ENCODE measurements around the gene TCERG1.
A peak's percentile ranks its signal among the peaks of the same experiment; 100 is the strongest.

The TCERG1 gene

DNA sequence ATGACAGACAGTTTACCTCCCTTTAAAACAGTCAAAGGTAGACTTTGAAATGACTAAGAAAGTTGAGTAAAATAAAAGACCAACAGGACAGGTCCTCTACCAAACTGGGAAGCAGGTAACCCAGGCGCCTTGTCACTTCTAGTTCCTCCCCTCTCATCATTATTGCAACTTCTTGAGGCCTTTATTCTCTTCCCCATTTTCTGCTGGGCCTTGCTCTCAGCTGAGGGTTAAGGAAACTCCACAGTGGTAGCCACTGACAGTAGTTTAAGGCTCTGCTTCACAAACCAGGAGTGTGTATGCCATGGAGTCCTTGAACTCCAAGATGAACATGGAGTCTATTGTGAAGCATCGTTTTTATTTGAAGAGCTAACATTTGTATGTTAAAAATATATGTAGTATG, 36.9 kb upstream of the TCERG1 start:
- TF ChIP-seq CTCF (IDR thresholded peaks at IDR 0.05; ENCODE audit: low read depth, low read length), result no peak
- H3K4me3 ChIP-seq (ENCODE audit: low read depth, low read length), result no peak overlapping the region

DNA sequence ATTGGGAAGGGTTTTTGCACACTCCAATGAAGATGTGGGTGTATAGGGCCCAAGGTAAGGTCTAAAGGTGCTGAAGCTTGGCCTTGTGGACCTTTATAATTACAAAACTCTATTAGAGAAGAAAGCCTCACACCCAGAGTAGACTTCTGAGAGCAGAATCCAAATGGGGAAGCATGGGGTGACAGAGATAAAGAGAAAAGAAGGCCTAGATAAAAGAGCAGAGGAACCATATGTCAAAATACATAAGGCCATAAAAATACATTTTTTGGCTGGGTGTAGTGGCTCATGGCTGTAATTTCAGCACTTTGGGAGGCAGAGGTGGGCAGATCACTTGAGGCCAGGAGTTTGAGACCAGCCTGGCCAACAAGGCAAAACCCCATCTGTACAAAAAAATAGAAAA, 27.4 kb upstream of the TCERG1 start:
- no peak overlapping the region for H3K4me3 ChIP-seq (ENCODE audit: low read depth, low read length)
- no peak for TF ChIP-seq CTCF (IDR thresholded peaks at IDR 0.05; ENCODE audit: low read depth, low read length)

DNA sequence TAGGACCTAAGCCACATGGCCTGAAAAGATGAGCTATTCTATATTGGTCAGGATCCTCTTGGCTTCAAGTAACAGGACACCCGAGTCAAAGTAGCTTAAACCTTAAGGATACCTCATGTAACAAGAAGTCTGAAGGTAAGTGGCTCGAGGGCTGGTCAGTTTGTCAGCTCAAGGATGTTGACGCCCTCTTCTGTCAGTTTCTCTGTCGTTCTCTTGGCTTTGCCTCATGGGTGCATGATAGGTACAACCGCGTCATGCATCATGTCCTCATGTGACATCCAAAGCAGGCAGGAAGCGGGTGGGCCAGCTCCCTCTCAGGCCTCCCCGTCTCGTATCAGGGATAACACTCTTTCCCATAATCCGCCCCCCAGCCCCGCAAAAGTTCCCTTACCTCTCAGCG, 22.1 kb upstream of the TCERG1 start:
- H3K4me3 ChIP-seq (ENCODE audit: low read depth, low read length), result no peak overlapping the region
- no peak for TF ChIP-seq CTCF (IDR thresholded peaks at IDR 0.05; ENCODE audit: low read depth, low read length)

- H3K4me3 ChIP-seq (ENCODE audit: low read depth, low read length), result no peak overlapping the region
- no peak for TF ChIP-seq CTCF (IDR thresholded peaks at IDR 0.05; ENCODE audit: low read depth, low read length)
These were observed 20.8 kb upstream of the TCERG1 start for GRCh38 chr5:146426305-146426704.

GRCh38 chr5:146426853-146427618, 20.1 kb upstream of the TCERG1 start:
- no peak overlapping the region for H3K4me3 ChIP-seq (ENCODE audit: low read depth, low read length)
- 0 out of 2 replicates have a peak, but pooled peaks have one; percentile 9 for TF ChIP-seq CTCF (IDR thresholded peaks at IDR 0.05; ENCODE audit: low read depth, low read length)

DNA sequence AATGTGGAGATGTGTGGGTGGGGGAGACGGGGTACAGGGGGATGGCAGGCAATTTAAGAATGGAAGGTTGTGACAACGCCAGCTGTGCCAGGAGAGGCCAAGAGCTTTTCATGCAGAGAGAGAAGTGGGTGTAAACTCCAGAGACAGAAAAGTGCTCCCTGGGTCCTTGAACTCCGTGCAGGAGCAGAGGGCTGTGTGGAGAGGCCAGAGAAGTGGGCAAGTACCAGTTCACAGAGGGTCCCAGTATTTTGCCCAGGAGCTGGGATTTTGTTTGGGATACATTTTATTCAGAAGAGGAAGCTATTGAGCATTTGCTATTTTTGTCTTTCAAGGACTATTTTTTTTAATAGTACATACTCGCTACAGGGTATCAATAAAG, 19.5 kb upstream of the TCERG1 start:
- H3K4me3 ChIP-seq (ENCODE audit: low read depth, low read length), result no peak overlapping the region
- TF ChIP-seq CTCF (IDR thresholded peaks at IDR 0.05; ENCODE audit: low read depth, low read length), result no peak

DNA sequence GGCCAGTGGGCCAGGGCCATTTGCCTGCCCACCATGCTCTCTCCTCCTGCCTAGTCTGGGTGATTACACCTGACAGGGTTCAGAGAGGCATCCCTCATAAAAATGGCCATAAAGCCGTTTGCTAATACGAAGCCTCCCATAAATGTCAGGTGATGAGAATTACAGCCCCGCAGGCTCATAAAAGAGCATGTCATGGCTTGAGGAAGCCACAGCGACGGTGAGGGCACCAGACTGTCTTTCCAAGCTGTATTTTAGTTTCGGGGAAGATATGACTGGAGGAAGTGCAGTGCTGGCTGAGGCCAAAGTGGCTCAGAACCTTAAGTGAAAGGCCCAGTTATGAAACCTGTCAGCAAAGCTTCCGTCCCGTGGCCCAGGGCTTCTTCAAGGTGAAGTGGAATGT, 18.5 kb upstream of the TCERG1 start:
- TF ChIP-seq CTCF (IDR thresholded peaks at IDR 0.05; ENCODE audit: low read depth, low read length), result no peak

More for the DNA sequence above, 18.5 kb upstream of the TCERG1 start:
- H3K4me3 ChIP-seq (ENCODE audit: low read depth, low read length), result no peak overlapping the region
